GM23338 (cell line): ENCODE results near the gene FAT1. TPM values are rescaled to one million over a fixed set of nuclear protein-coding genes. Genes with fewer than 3 reads are reported as not detected.

Source experiments
- ATAC-seq: fragments of 200-7000 bp; cut with Tn5 transposase; 3 replicates; pipeline ENCODE4 v1.9.1; 2020
- DNase-seq: peaks from one replicate; pipeline ENCODE4 v3.0.0-alpha.2; 2015; ENCODE audit warnings: low spot score
- H2AFZ ChIP-seq: fragments of 200-600 bp; sonication (generic); 2 replicates; pipeline ENCODE4 v1.8.0; 2016; ENCODE audit warnings: antibody characterized with exemption, mild to moderate bottlenecking, moderate library complexity
- H3F3A ChIP-seq: fragments of 200-600 bp; sonication (generic); replicated peaks from 2 replicates; pipeline ENCODE4 v1.8.0; 2017; ENCODE audit warnings: antibody characterized with exemption, mixed run types, low read depth
- H3K27ac ChIP-seq: fragments of 200-600 bp; sonication (generic); 2 replicates; pipeline ENCODE4 v1.6.1; 2016; ENCODE audit warnings: low read depth
- H3K27me3 ChIP-seq: fragments of 200-600 bp; sonication (generic); 2 replicates; pipeline ENCODE4 v1.8.0; 2016; ENCODE audit warnings: mild to moderate bottlenecking, mixed run types, moderate library complexity; ENCODE audit not compliant: insufficient read depth
- H3K36me3 ChIP-seq: fragments of 200-600 bp; sonication (generic); 2 replicates; pipeline ENCODE4 v1.8.0; 2016; ENCODE audit warnings: mild to moderate bottlenecking; ENCODE audit not compliant: insufficient read depth
- H3K4me1 ChIP-seq: fragments of 200-600 bp; sonication (generic); 2 replicates; pipeline ENCODE4 v1.8.0; 2016; ENCODE audit warnings: mild to moderate bottlenecking, moderate library complexity; ENCODE audit not compliant: insufficient read depth
- H3K4me2 ChIP-seq: fragments of 200-600 bp; sonication (generic); 2 replicates; pipeline ENCODE4 v1.7.1; 2017; ENCODE audit warnings: mixed run types
- H3K4me3 ChIP-seq: fragments of 200-600 bp; sonication (generic); 2 replicates; pipeline ENCODE4 v1.6.1; 2016; ENCODE audit warnings: mixed run types
- H3K79me2 ChIP-seq: fragments of 200-600 bp; sonication (generic); replicated peaks from 2 replicates; pipeline ENCODE4 v1.8.0; 2017; ENCODE audit warnings: mild to moderate bottlenecking; ENCODE audit not compliant: insufficient read depth
- H3K9me2 ChIP-seq: fragments of 200-600 bp; sonication (generic); 2 replicates; pipeline ENCODE4 v1.8.0; 2017; ENCODE audit not compliant: insufficient read depth
- H4K20me1 ChIP-seq: fragments of 200-600 bp; sonication (generic); replicated peaks from 2 replicates; pipeline ENCODE4 v1.8.0; 2017; ENCODE audit warnings: mild to moderate bottlenecking; ENCODE audit not compliant: insufficient read depth
- H3K27ac Mint-ChIP-seq: 2 replicates; pipeline ENCODE4 v1.8.0; 2020; ENCODE audit warnings: inconsistent platforms, mild to moderate bottlenecking, moderate library complexity, mixed read lengths
- H3K27me3 Mint-ChIP-seq: 3 replicates; pipeline ENCODE4 v1.8.0; 2022; ENCODE audit warnings: low read depth, mild to moderate bottlenecking, moderate library complexity, mixed read lengths, inconsistent platforms; ENCODE audit not compliant: insufficient read depth, poor library complexity
- H3K36me3 Mint-ChIP-seq: 3 replicates; pipeline ENCODE4 v1.8.0; 2021; ENCODE audit warnings: low read depth, mild to moderate bottlenecking, inconsistent platforms, moderate library complexity, mixed read lengths
- H3K4me1 Mint-ChIP-seq: 3 replicates; pipeline ENCODE4 v1.8.0; 2020; ENCODE audit warnings: mild to moderate bottlenecking, inconsistent platforms, mixed read lengths
- H3K4me3 Mint-ChIP-seq: 3 replicates; pipeline ENCODE4 v1.8.0; 2021; ENCODE audit warnings: moderate library complexity, mild to moderate bottlenecking, inconsistent platforms, mixed read lengths
- H3K9me3 Mint-ChIP-seq: 3 replicates; pipeline ENCODE4 v1.8.0; 2020; ENCODE audit warnings: moderate library complexity, mild to moderate bottlenecking, inconsistent platforms, mixed read lengths
- EZH2 ChIP-seq: fragments of 200-600 bp; sonication (generic); IDR thresholded peaks from one replicate; pipeline ENCODE4 v1.8.0; 2017; ENCODE audit warnings: antibody characterized with exemption, mild to moderate bottlenecking, low read depth; ENCODE audit not compliant: unreplicated experiment
- EZH2phosphoT487 ChIP-seq: fragments of 200-600 bp; sonication (generic); IDR thresholded peaks from one replicate; pipeline ENCODE4 v1.8.1; 2018; ENCODE audit warnings: antibody characterized with exemption; ENCODE audit not compliant: unreplicated experiment
- JUNB ChIP-seq: IDR thresholded peaks from one replicate; pipeline ENCODE4 v1.6.1; 2016; ENCODE audit warnings: antibody characterized with exemption; ENCODE audit not compliant: unreplicated experiment
- NANOG ChIP-seq: IDR thresholded peaks from 2 replicates; pipeline ENCODE4 v1.6.1; 2016; ENCODE audit warnings: antibody characterized with exemption, borderline replicate concordance
- POLR2AphosphoS5 ChIP-seq: IDR thresholded peaks from 2 replicates; pipeline ENCODE4 v1.6.1; 2016; ENCODE audit warnings: antibody characterized with exemption, low read depth
- REST ChIP-seq: IDR thresholded peaks from one replicate; pipeline ENCODE4 v1.6.1; 2018; ENCODE audit warnings: antibody characterized with exemption; ENCODE audit not compliant: unreplicated experiment
- STAT1 ChIP-seq: IDR thresholded peaks from one replicate; pipeline ENCODE4 v1.6.1; 2016; ENCODE audit warnings: antibody characterized with exemption; ENCODE audit not compliant: unreplicated experiment
- ZNF462 ChIP-seq: fragments of 250-450 bp; sonication (Bioruptor Pico); IDR thresholded peaks from 2 replicates; pipeline ENCODE4 v1.5.0; 2020; ENCODE audit warnings: mild to moderate bottlenecking, moderate library complexity
- polyA plus RNA-seq: library from polyadenylated mRNA; unstranded; fragments of >200 nt; fragmentation: Nextera tagmentation; extraction: Ambion mirVana; gene quantifications from 2 replicates; pipeline ENCODE4 v1.2.1, GENCODE V29; 2016
- total RNA-seq: library from RNA; depleted of rRNA; stranded (reverse); fragments of >200 nt; shearing (Covaris generic); gene quantifications from 2 replicates; pipeline ENCODE4 v1.2.3, GENCODE V29; 2014
- TF ChIP-seq, protein P1 (sequence below): IDR thresholded peaks from 2 replicates; pipeline ENCODE4 v1.6.1; 2016; ENCODE audit warnings: antibody characterized with exemption

Gene FAT1
- total and polyA plus RNA-seq, 2 experiments from 2014 or later = 37.6 to 137 TPM

- Mint-ChIP-seq H3K4me3 (no peak overlapping the region), H3K27ac (no peak overlapping the region), H3K4me1 (no peaks in the 10 kb centered on the region), H3K36me3 (peaks cover 85% of the 10 kb centered on the region), H3K27me3 (peaks cover 3% of the 10 kb centered on the region), H3K9me3 (no peaks in the 10 kb centered on the region)
- Histone ChIP-seq H3F3A (no peaks in the 10 kb centered on the region), H2AFZ (no peak overlapping the region), H3K9me2 (0 out of 2 replicates have a peak, but pooled peaks cover 7% of the 10 kb centered on the region), H3K36me3 (peaks cover 65% of the 10 kb centered on the region), H3K4me3 (no peak overlapping the region), H3K4me2 (no peak overlapping the region), H3K27ac (no peak overlapping the region), H3K27me3 (no peaks in the 10 kb centered on the region), H3K79me2 (no peaks in the 10 kb centered on the region), H4K20me1 (no peaks in the 10 kb centered on the region; the same call in 1 of the 2 replicates), H3K4me1 (no peaks in the 10 kb centered on the region)
- TF ChIP-seq POLR2AphosphoS5 (no peak), EZH2 (no peak), REST (no peak), NANOG (no peak), EZH2phosphoT487 (no peak), ZNF462 (CRISPR knock-in tag) (no peak), STAT1 (no peak), JUNB (no peak)
- TF ChIP-seq, protein P1, sequence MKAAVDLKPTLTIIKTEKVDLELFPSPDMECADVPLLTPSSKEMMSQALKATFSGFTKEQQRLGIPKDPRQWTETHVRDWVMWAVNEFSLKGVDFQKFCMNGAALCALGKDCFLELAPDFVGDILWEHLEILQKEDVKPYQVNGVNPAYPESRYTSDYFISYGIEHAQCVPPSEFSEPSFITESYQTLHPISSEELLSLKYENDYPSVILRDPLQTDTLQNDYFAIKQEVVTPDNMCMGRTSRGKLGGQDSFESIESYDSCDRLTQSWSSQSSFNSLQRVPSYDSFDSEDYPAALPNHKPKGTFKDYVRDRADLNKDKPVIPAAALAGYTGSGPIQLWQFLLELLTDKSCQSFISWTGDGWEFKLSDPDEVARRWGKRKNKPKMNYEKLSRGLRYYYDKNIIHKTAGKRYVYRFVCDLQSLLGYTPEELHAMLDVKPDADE = no peak
- no peak for ATAC-seq
- no peak for DNase-seq
Observed at GRCh38 chr4:186607490-186607889, 116.2 kb downstream of the FAT1 start.
